NCI-H2029 treated with DMSO at 0.1 percent for 48 hours (cell line): ENCODE measurements around the gene RASAL3.
"Not testable (repeated sequence)": the region's sequence is repeated elsewhere in the genome, so short reads cannot be mapped to it uniquely, and the experiment has no call there.

ENCODE experiments used
- DNase-seq: peaks from one replicate; lab custom pipeline; 2025; lab: John Stamatoyannopoulos, UW

The RASAL3 gene

GRCh38 chr19:15464394-15465385, at the start of gene RASAL3:
TSS of gene RASAL3 (minus strand) at chr19:15464544. CDS start at chr19:15464358, 186 bp downstream.
- no peak for DNase-seq

- DNase-seq, result no peak
Measured at GRCh38 chr19:15511671-15512424, 47.5 kb upstream of the RASAL3 start.

GRCh38 chr19:15508035-15508710, 43.8 kb upstream of the RASAL3 start, which contains the start of gene CYP4F22:
TSS of gene CYP4F22 (plus strand) at chr19:15508525. CDS start at chr19:15525337, 16,812 bp downstream.
- no peak for DNase-seq

GRCh38 chr19:15507068-15508034, 43.0 kb upstream of the RASAL3 start:
- DNase-seq, result no peak

GRCh38 chr19:15506074-15506571, 41.8 kb upstream of the RASAL3 start:
- DNase-seq, result no peak

- DNase-seq, result no peak
Measured at GRCh38 chr19:15502264-15502663, 37.9 kb upstream of the RASAL3 start.

GRCh38 chr19:15501596-15501995, 37.3 kb upstream of the RASAL3 start:
- DNase-seq, result no peak

GRCh38 chr19:15498910-15499309, 34.6 kb upstream of the RASAL3 start:
- DNase-seq, result no peak

- DNase-seq, result no peak
Measured at GRCh38 chr19:15498156-15498858, 34.0 kb upstream of the RASAL3 start.

GRCh38 chr19:15495151-15495550, 30.8 kb upstream of the RASAL3 start:
- no peak for DNase-seq

GRCh38 chr19:15488489-15489226, 24.3 kb upstream of the RASAL3 start:
- DNase-seq, result no peak

GRCh38 chr19:15487038-15487437, 22.7 kb upstream of the RASAL3 start:
- DNase-seq, result no peak

GRCh38 chr19:15485768-15486167, 21.4 kb upstream of the RASAL3 start:
- DNase-seq, result not testable (repeated sequence)

GRCh38 chr19:15480996-15481395, 16.7 kb upstream of the RASAL3 start:
- DNase-seq, result not testable (repeated sequence)

GRCh38 chr19:15479391-15480345, 15.3 kb upstream of the RASAL3 start, which contains the start of gene PGLYRP2:
TSS of gene PGLYRP2 (minus strand) at chr19:15479501. CDS start at chr19:15479371, 130 bp downstream.
- DNase-seq, result no peak

GRCh38 chr19:15476325-15476724, 12.0 kb upstream of the RASAL3 start:
- DNase-seq, result no peak

- no peak for DNase-seq
Measured at GRCh38 chr19:15475611-15476010, 11.3 kb upstream of the RASAL3 start.

- DNase-seq, result no peak
Measured at GRCh38 chr19:15475169-15475568, 10.8 kb upstream of the RASAL3 start.
